Fibroblast of lung (primary cell): ENCODE measurements around the gene GRIA1. TPM values are rescaled to one million over a fixed set of nuclear protein-coding genes. Genes with fewer than 3 reads are reported as not detected.
"Not testable (repeated sequence)": the region's sequence is repeated elsewhere in the genome, so short reads cannot be mapped to it uniquely, and the experiment has no call there.

Experiments used
- DNase-seq, 2 donors: peaks; one replicate each; pipeline versions ENCODE4 v3.0.0 to v3.0.0-alpha.2; 2010; ENCODE audit warnings: low read depth in 2 of 2
- H2AFZ ChIP-seq: 2 replicates; pipeline ENCODE4 v1.5.1; 2012; ENCODE audit warnings: low read length, control low read depth, inconsistent platforms
- H3K27ac ChIP-seq: 2 replicates; pipeline ENCODE4 v1.5.1; 2011; ENCODE audit warnings: low read length, control low read depth; ENCODE audit not compliant: insufficient read depth
- H3K27me3 ChIP-seq: 2 replicates; pipeline ENCODE4 v1.5.1; 2011; ENCODE audit warnings: mild to moderate bottlenecking, low read length; ENCODE audit not compliant: control insufficient read depth, insufficient read depth
- H3K36me3 ChIP-seq: 2 replicates; pipeline ENCODE4 v1.5.1; 2011; ENCODE audit warnings: low read length; ENCODE audit not compliant: control insufficient read depth, insufficient read depth
- H3K4me1 ChIP-seq: 2 replicates; pipeline ENCODE4 v1.5.1; 2011; ENCODE audit warnings: low read length; ENCODE audit not compliant: control insufficient read depth, insufficient read depth; ENCODE audit errors: extremely low read depth
- H3K4me2 ChIP-seq: 2 replicates; pipeline ENCODE4 v1.5.1; 2011; ENCODE audit warnings: low read length, control low read depth; ENCODE audit not compliant: insufficient read depth; ENCODE audit errors: extremely low read depth
- H3K4me3 ChIP-seq, 4 experiments: fragments of 200-600 bp in 1 of 4; sonication (generic) in 1 of 4; replicated peaks in 1 of 4; 2 replicates each; pipeline ENCODE4 v1.5.1; 2011 to 2016; ENCODE audit warnings: low read length in 4 of 4, low read depth in 3 of 4, mild to moderate bottlenecking in 3 of 4, control low read depth in 2 of 4, inconsistent platforms in 1 of 4, mixed read lengths in 1 of 4; ENCODE audit not compliant: insufficient read depth in 1 of 4; ENCODE audit errors: control extremely low read depth in 1 of 4
- H3K79me2 ChIP-seq: 2 replicates; pipeline ENCODE4 v1.5.1; 2012; ENCODE audit warnings: mild to moderate bottlenecking, low read length, inconsistent platforms; ENCODE audit not compliant: control insufficient read depth, insufficient read depth
- H3K9ac ChIP-seq: 2 replicates; pipeline ENCODE4 v1.5.1; 2011; ENCODE audit warnings: mild to moderate bottlenecking, low read length, control low read depth; ENCODE audit not compliant: insufficient read depth
- H3K9me3 ChIP-seq: 2 replicates; pipeline ENCODE4 v1.5.1; 2012; ENCODE audit warnings: low read depth, low read length; ENCODE audit not compliant: control insufficient read depth, insufficient read depth
- H4K20me1 ChIP-seq: 2 replicates; pipeline ENCODE4 v1.5.1; 2011; ENCODE audit warnings: low read length; ENCODE audit not compliant: control insufficient read depth, insufficient read depth; ENCODE audit errors: extremely low read depth
- EZH2 ChIP-seq: IDR thresholded peaks from 2 replicates; pipeline ENCODE4 v1.5.1; 2012; ENCODE audit warnings: low read length, control low read depth, mild to moderate bottlenecking; ENCODE audit errors: missing control alignments
- polyA plus RNA-seq, 2 donors: library from polyadenylated mRNA; depleted of rRNA in 1 of 2; stranded (reverse) in 1 of 2; unstranded in 1 of 2; fragments of >200 nt; gene quantifications; 2 replicates each; pipeline ENCODE4 v1.2.1, GENCODE V29; 2011 to 2012; ENCODE audit warnings: missing spikeins in 1 of 2
- total RNA-seq: library from RNA; depleted of rRNA; stranded (reverse); fragments of >200 nt; gene quantifications from 2 replicates; pipeline ENCODE4 v1.2.1, GENCODE V29; 2014

Gene GRIA1
- total and polyA plus RNA-seq, 2 donors (not counting 1 experiment from before 2014, with no cell fraction given) = 2.0 to 4.5 TPM

GRCh38 chr5:153860195-153860886 is 369.9 kb downstream of the GRIA1 start:
- no peaks in the 10 kb centered on the region for H3K27me3 ChIP-seq
- H3K9ac ChIP-seq = no peak overlapping the region
- H2AFZ ChIP-seq = no peak overlapping the region
- H3K4me3 ChIP-seq = no peak overlapping the region
- no peak overlapping the region for H3K4me2 ChIP-seq
- H3K27ac ChIP-seq = no peak overlapping the region
- no peaks in the 10 kb centered on the region for H4K20me1 ChIP-seq
- no peak for TF ChIP-seq EZH2
- H3K4me1 ChIP-seq = no peaks in the 10 kb centered on the region
- no peaks in the 10 kb centered on the region for H3K36me3 ChIP-seq
- no peaks in the 10 kb centered on the region for H3K9me3 ChIP-seq
- no peak for DNase-seq
- H3K79me2 ChIP-seq = no peaks in the 10 kb centered on the region

GRCh38 chr5:153862906-153863305 is 372.4 kb downstream of the GRIA1 start:
- not testable (repeated sequence) for H3K27ac ChIP-seq, H3K4me2 ChIP-seq, H2AFZ ChIP-seq, DNase-seq, H3K4me1 ChIP-seq, H4K20me1 ChIP-seq, H3K4me3 ChIP-seq, H3K9ac ChIP-seq, H3K36me3 ChIP-seq, H3K27me3 ChIP-seq, H3K79me2 ChIP-seq, H3K9me3 ChIP-seq
